Vagina (tissue), 2 donors: ENCODE measurements around the gene POLG2.

Experiments used
- CTCF ChIP-seq, 3 experiments: fragments of 450-650 bp in 2 of 3; fragments of 200-600 bp in 1 of 3; sonication (generic) in 1 of 3; IDR thresholded peaks; one replicate each; pipeline ENCODE4 v1.5.1; 2017 to 2019; ENCODE audit warnings: antibody characterized with exemption in 3 of 3, mild to moderate bottlenecking in 2 of 3, moderate library complexity in 2 of 3
- POLR2AphosphoS5 ChIP-seq, 2 donors: sonication (generic); formaldehyde crosslinking; IDR thresholded peaks; one replicate each; pipeline ENCODE4 v1.9.0; 2017; ENCODE audit warnings: antibody characterized with exemption in 2 of 2, mild to moderate bottlenecking in 2 of 2, low read depth in 1 of 2; ENCODE audit not compliant: insufficient read depth in 1 of 2

- no peak for TF ChIP-seq CTCF (IDR thresholded peaks at IDR 0.05)
- no peak for TF ChIP-seq POLR2AphosphoS5 (IDR thresholded peaks at IDR 0.05; ENCODE audit: insufficient read depth in 1 of 2, low read depth in 1 of 2)
Observed at GRCh38 chr17:64472564-64472963, 24.3 kb downstream of the POLG2 start.
